ENCODE results near the gene POU2AF2.

The POU2AF2 gene

GRCh38 chr11:111250936-111251335 lies 5.4 kb downstream of the POU2AF2 start:
- TF ChIP-seq RAD21 (IDR thresholded peaks at IDR 0.05; ENCODE audit: low read depth) (no peak), NFIC (IDR thresholded peaks at IDR 0.05) (no peak), FOXM1 (IDR thresholded peaks at IDR 0.05; ENCODE audit: borderline replicate concordance, low read depth) (no peak), YY1 (IDR thresholded peaks at IDR 0.05; ENCODE audit: low read depth) (no peak), USF1 (IDR thresholded peaks at IDR 0.05) (no peak), EGR1 (IDR thresholded peaks at IDR 0.05) (no peak), TEAD4 (IDR thresholded peaks at IDR 0.05) (no peak), CREB1 (IDR thresholded peaks at IDR 0.05; ENCODE audit: low read depth) (no peak)

- no peak for TF ChIP-seq CEBPB (IDR thresholded peaks at IDR 0.05)
- TF ChIP-seq ZBTB7A (IDR thresholded peaks at IDR 0.05; ENCODE audit: low read depth): no peak
- TF ChIP-seq CREB1 (IDR thresholded peaks at IDR 0.05; ENCODE audit: low read depth): no peak
- no peak for TF ChIP-seq FOXM1 (IDR thresholded peaks at IDR 0.05; ENCODE audit: borderline replicate concordance, low read depth)
- no peak for TF ChIP-seq TCF12 (IDR thresholded peaks at IDR 0.05; ENCODE audit: low read depth)
- no peak for TF ChIP-seq TEAD4 (IDR thresholded peaks at IDR 0.05)
- no peak for TF ChIP-seq EGR1 (IDR thresholded peaks at IDR 0.05)
- TF ChIP-seq MAX (IDR thresholded peaks at IDR 0.05): no peak
- TF ChIP-seq USF1 (IDR thresholded peaks at IDR 0.05): no peak
- no peak for TF ChIP-seq YY1 (IDR thresholded peaks at IDR 0.05; ENCODE audit: low read depth)
- no peak for TF ChIP-seq NFIC (IDR thresholded peaks at IDR 0.05)
- no peak for TF ChIP-seq EP300 (IDR thresholded peaks at IDR 0.05; ENCODE audit: borderline replicate concordance)
- no peak for TF ChIP-seq TAF1 (IDR thresholded peaks at IDR 0.05; ENCODE audit: low read depth)
- TF ChIP-seq REST (IDR thresholded peaks at IDR 0.05; ENCODE audit: low read depth): no peak
Measured at GRCh38 chr11:111253131-111253530, 7.6 kb downstream of the POU2AF2 start.

- TF ChIP-seq TAF1 (IDR thresholded peaks at IDR 0.05; ENCODE audit: low read depth) (no peak), CREB1 (IDR thresholded peaks at IDR 0.05; ENCODE audit: low read depth) (no peak), NFIC (IDR thresholded peaks at IDR 0.05) (no peak), ZBTB7A (IDR thresholded peaks at IDR 0.05; ENCODE audit: low read depth) (no peak), REST (IDR thresholded peaks at IDR 0.05; ENCODE audit: low read depth) (no peak), TEAD4 (IDR thresholded peaks at IDR 0.05) (no peak), EGR1 (IDR thresholded peaks at IDR 0.05) (no peak), MAX (IDR thresholded peaks at IDR 0.05) (no peak), YY1 (IDR thresholded peaks at IDR 0.05; ENCODE audit: low read depth) (no peak)
Measured at GRCh38 chr11:111253630-111254029, 8.1 kb downstream of the POU2AF2 start.

- TF ChIP-seq TEAD4 (IDR thresholded peaks at IDR 0.05): no peak
- no peak for TF ChIP-seq EGR1 (IDR thresholded peaks at IDR 0.05)
- no peak for TF ChIP-seq TAF1 (IDR thresholded peaks at IDR 0.05; ENCODE audit: low read depth)
- TF ChIP-seq ZBTB7A (IDR thresholded peaks at IDR 0.05; ENCODE audit: low read depth): no peak
- TF ChIP-seq RAD21 (IDR thresholded peaks at IDR 0.05; ENCODE audit: low read depth): no peak
- no peak for TF ChIP-seq FOXM1 (IDR thresholded peaks at IDR 0.05; ENCODE audit: borderline replicate concordance, low read depth)
- TF ChIP-seq YY1 (IDR thresholded peaks at IDR 0.05; ENCODE audit: low read depth): no peak
- TF ChIP-seq CREB1 (IDR thresholded peaks at IDR 0.05; ENCODE audit: low read depth): no peak
- no peak for TF ChIP-seq REST (IDR thresholded peaks at IDR 0.05; ENCODE audit: low read depth)
- no peak for TF ChIP-seq USF1 (IDR thresholded peaks at IDR 0.05)
- no peak for TF ChIP-seq CEBPB (IDR thresholded peaks at IDR 0.05)
Measured at GRCh38 chr11:111258046-111258445, 12.5 kb downstream of the POU2AF2 start.
